Measurements from ENCODE around the gene MYBPC3. TPM values are rescaled to one million over a fixed set of nuclear protein-coding genes. Genes with fewer than 3 reads are reported as not detected.

The MYBPC3 gene
- polyA plus RNA-seq, 3 donors: 0.03 to 7.8 TPM; not detected in 1

- H3K4me1 ChIP-seq (ENCODE audit: control insufficient read depth in 1 of 2, insufficient read depth in 2 of 2, low read length in 2 of 2): no peaks in the 10 kb centered on the region
- Mint-ChIP-seq H3K36me3 (peaks cover 62 to 91% of the 10 kb centered on the region in 2 donors), H3K27me3 (ENCODE audit: low read depth in 3 of 3) (no peaks in the 10 kb centered on the region), H3K4me1 (peaks cover 10% of the 10 kb centered on the region), H3K9me3 (no peaks in the 10 kb centered on the region), H3K4me3 (no peak overlapping the region), H3K27ac (peak overlapping the region in 1 of 7 donors; percentile 0)
- peaks cover 11% of the 10 kb centered on the region for H4K20me1 ChIP-seq (ENCODE audit: insufficient read depth, low read length)
- H3K9ac ChIP-seq (ENCODE audit: insufficient read depth, low read length, poor library complexity, severe bottlenecking): no peak overlapping the region
- H2AFZ ChIP-seq (ENCODE audit: insufficient read depth, low read depth, low read length, poor library complexity, severe bottlenecking): no peak overlapping the region
- H3K9me3 ChIP-seq (replicated peaks in 1 of 2; ENCODE audit: control insufficient read depth in 1 of 2, insufficient read depth in 1 of 2, low read length in 2 of 2): no peaks in the 10 kb centered on the region
- no peak overlapping the region for H3K4me2 ChIP-seq (replicated peaks; ENCODE audit: extremely low read depth, low read length, poor library complexity, severe bottlenecking)
- no peak for DNase-seq
- H3K27me3 ChIP-seq (ENCODE audit: control insufficient read depth in 2 of 2, insufficient read depth in 2 of 2, low read length in 2 of 2): no peaks in the 10 kb centered on the region
- H3K27ac ChIP-seq (ENCODE audit: low read depth in 1 of 2, low read length in 2 of 2): no peak overlapping the region
- H3K79me2 ChIP-seq (ENCODE audit: insufficient read depth, low read length): no peaks in the 10 kb centered on the region
- no peak overlapping the region for H3K4me3 ChIP-seq (replicated peaks in 1 of 3; ENCODE audit: low read depth in 2 of 3, low read length in 3 of 3)
- 100% methylated on average over 1 of the region's 5 CpGs for WGBS (ENCODE audit: insufficient coverage)
- peaks cover 82 to 93% of the 10 kb centered on the region in 2 donors for H3K36me3 ChIP-seq (replicated peaks in 1 of 2; ENCODE audit: control insufficient read depth in 1 of 2, insufficient read depth in 2 of 2, low read length in 2 of 2)
- TF ChIP-seq CTCF (IDR thresholded peaks at IDR 0.05): no peak
- intact Hi-C loops (cut with micrococcal nuclease): no loop called here
Measured at GRCh38 chr11:47314992-47315391, 37.5 kb downstream of the MYBPC3 start.

GRCh38 chr11:47308050-47308823, 44.3 kb downstream of the MYBPC3 start:
- Histone ChIP-seq H2AFZ (ENCODE audit: insufficient read depth, low read depth, low read length, poor library complexity, severe bottlenecking) (no peak overlapping the region), H3K4me1 (ENCODE audit: control insufficient read depth in 1 of 2, insufficient read depth in 2 of 2, low read length in 2 of 2) (no peaks in the 10 kb centered on the region), H3K79me2 (ENCODE audit: insufficient read depth, low read length) (peaks cover 6% of the 10 kb centered on the region), H3K36me3 (replicated peaks in 1 of 2; ENCODE audit: control insufficient read depth in 1 of 2, insufficient read depth in 2 of 2, low read length in 2 of 2) (peaks cover 94 to 100% of the 10 kb centered on the region in 2 donors), H3K4me3 (replicated peaks in 1 of 3; ENCODE audit: low read depth in 2 of 3, low read length in 3 of 3) (no peak overlapping the region), H3K4me2 (replicated peaks; ENCODE audit: extremely low read depth, low read length, poor library complexity, severe bottlenecking) (no peak overlapping the region), H4K20me1 (ENCODE audit: insufficient read depth, low read length) (peaks cover 44% of the 10 kb centered on the region), H3K9ac (ENCODE audit: insufficient read depth, low read length, poor library complexity, severe bottlenecking) (no peak overlapping the region), H3K27ac (ENCODE audit: low read depth in 1 of 2, low read length in 2 of 2) (no peak overlapping the region), H3K27me3 (ENCODE audit: control insufficient read depth in 2 of 2, insufficient read depth in 2 of 2, low read length in 2 of 2) (no peaks in the 10 kb centered on the region), H3K9me3 (replicated peaks in 1 of 2; ENCODE audit: control insufficient read depth in 1 of 2, insufficient read depth in 1 of 2, low read length in 2 of 2) (no peaks in the 10 kb centered on the region)
- Mint-ChIP-seq H3K4me3 (no peak overlapping the region), H3K27me3 (ENCODE audit: low read depth in 3 of 3) (peaks cover 0 to 6% (median 2%) of the 10 kb centered on the region in 3 donors), H3K4me1 (no peaks in the 10 kb centered on the region), H3K9me3 (peaks cover 0 to 4% (median 0%) of the 10 kb centered on the region in 7 donors), H3K27ac (no peak overlapping the region), H3K36me3 (peaks cover 82 to 99% of the 10 kb centered on the region in 2 donors)
- 100% methylated on average over 1 of the region's 6 CpGs for WGBS (ENCODE audit: insufficient coverage)
- intact Hi-C loops (cut with micrococcal nuclease): loop anchor here in 1 of 2 donors (10.0 kb wide), 2 partner anchors 307 to 437 kb away; no protein-coding TSS in a partner anchor
- no peak for TF ChIP-seq CTCF (IDR thresholded peaks at IDR 0.05)
- no peak for DNase-seq

Measured in CD14-positive monocyte (primary cell).